WERI-Rb-1 (cell line): ENCODE data around the gene THRB.

Source experiments
- DNase-seq: peaks from one replicate; pipeline ENCODE4 v3.0.0-alpha.2; 2020
- H3K27ac ChIP-seq: fragments of 250-450 bp; sonication (Bioruptor Pico); 2 replicates; pipeline ENCODE4 v1.5.1; 2020; ENCODE audit warnings: mild to moderate bottlenecking, moderate library complexity
- H3K27me3 ChIP-seq: fragments of 250-450 bp; sonication (Bioruptor Pico); 2 replicates; pipeline ENCODE4 v1.5.1; 2021; ENCODE audit warnings: mild to moderate bottlenecking, low read depth, moderate library complexity; ENCODE audit not compliant: insufficient read depth, severe bottlenecking
- H3K36me3 ChIP-seq: fragments of 250-450 bp; sonication (Bioruptor Pico); 2 replicates; pipeline ENCODE4 v1.5.1; 2020; ENCODE audit warnings: mild to moderate bottlenecking, moderate library complexity
- H3K4me3 ChIP-seq: 2 replicates; pipeline ENCODE4 v1.5.1; 2011; ENCODE audit warnings: low read depth, mild to moderate bottlenecking, control low read depth, low read length
- H3K9me3 ChIP-seq: fragments of 250-450 bp; sonication (Bioruptor Pico); 2 replicates; pipeline ENCODE4 v1.5.1; 2021; ENCODE audit warnings: mild to moderate bottlenecking, moderate library complexity; ENCODE audit not compliant: severe bottlenecking
- CTCF ChIP-seq: IDR thresholded peaks from 2 replicates; pipeline ENCODE4 v1.5.1; 2011; ENCODE audit warnings: low read depth, mild to moderate bottlenecking, control low read depth, inconsistent platforms, low read length

Gene THRB

DNA sequence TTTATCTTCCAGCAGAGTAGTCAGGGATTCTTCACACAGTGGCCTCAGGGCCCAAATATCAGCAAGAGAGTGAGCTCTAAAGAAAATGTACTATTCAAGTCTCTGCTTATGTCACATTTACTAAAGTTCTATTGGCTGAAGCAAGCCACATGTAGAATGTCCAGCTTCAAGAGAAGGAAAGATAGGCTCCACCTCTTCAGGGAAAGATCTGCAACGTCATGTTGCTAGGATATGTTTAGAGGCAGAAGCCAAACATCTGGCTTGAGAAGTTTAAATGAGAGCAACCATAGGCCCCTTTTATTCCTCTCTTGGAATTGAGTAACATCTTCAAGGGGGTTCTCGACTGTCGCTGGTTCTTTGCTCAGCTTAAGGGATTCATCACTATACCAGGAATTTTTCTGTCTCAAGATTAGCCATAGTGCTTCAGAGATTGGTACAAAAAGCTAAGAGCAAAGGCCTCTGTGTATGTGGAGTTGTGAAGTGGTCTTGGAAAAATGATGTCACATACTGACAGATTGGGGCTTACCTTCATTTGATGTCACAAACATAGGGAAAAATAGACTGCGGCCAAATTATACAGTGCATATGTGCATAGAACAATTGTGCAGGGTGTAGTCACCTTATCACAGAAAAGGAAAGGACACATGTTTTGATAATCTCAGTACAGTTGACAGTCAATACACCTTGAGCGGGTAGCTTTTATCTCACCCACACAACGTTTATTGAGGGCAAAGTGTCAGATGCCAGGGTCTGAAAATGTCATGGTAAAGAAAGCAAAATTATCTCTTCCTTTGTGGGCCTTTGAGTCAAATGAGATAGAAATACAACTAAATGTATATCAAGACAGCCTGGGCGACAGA lies 11.3 kb upstream of the THRB start:
- H3K27me3 ChIP-seq, result no peaks in the 10 kb centered on the region
- no peak overlapping the region for H3K27ac ChIP-seq
- no peaks in the 10 kb centered on the region for H3K9me3 ChIP-seq
- H3K36me3 ChIP-seq, result no peaks in the 10 kb centered on the region
- DNase-seq, result no peak
- TF ChIP-seq CTCF, result no peak
- no peak overlapping the region for H3K4me3 ChIP-seq

GRCh38 chr3:24504772-24505171 lies 10.1 kb upstream of the THRB start:
- Histone ChIP-seq H3K27me3 (no peaks in the 10 kb centered on the region), H3K36me3 (no peaks in the 10 kb centered on the region), H3K9me3 (no peaks in the 10 kb centered on the region), H3K27ac (no peak overlapping the region), H3K4me3 (no peak overlapping the region)
- TF ChIP-seq CTCF, result no peak
- DNase-seq, result no peak

- Histone ChIP-seq H3K27ac (no peak overlapping the region), H3K27me3 (no peaks in the 10 kb centered on the region), H3K4me3 (no peak overlapping the region), H3K9me3 (no peaks in the 10 kb centered on the region), H3K36me3 (no peaks in the 10 kb centered on the region)
- DNase-seq, result no peak
- TF ChIP-seq CTCF, result no peak
Observed at GRCh38 chr3:24503616-24504113, 9.0 kb upstream of the THRB start.

GRCh38 chr3:24502690-24503089 lies 8.0 kb upstream of the THRB start:
- Histone ChIP-seq H3K27ac (no peak overlapping the region), H3K9me3 (no peaks in the 10 kb centered on the region), H3K36me3 (no peaks in the 10 kb centered on the region), H3K4me3 (no peak overlapping the region), H3K27me3 (no peaks in the 10 kb centered on the region)
- no peak for TF ChIP-seq CTCF
- DNase-seq, result no peak

DNA sequence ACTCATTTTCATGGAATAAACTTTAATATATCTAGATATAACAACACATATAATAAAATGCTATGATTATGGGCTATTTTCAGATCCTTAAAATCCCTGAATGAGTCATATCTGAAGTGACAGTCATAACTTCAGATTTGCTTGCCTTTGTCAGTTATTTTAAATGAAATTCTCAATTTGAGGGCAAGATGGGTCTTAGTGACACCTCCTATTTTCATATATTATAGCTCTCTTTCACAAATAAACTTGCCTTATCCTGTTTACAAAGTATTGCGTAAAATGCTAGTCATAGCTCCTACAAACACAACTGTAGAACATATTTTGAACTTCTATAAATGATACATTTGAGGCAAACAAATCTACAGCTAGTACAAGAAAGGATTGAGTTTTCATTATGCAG lies 6.2 kb upstream of the THRB start:
- Histone ChIP-seq H3K27me3 (no peaks in the 10 kb centered on the region), H3K4me3 (no peak overlapping the region), H3K9me3 (no peaks in the 10 kb centered on the region), H3K36me3 (no peaks in the 10 kb centered on the region), H3K27ac (no peak overlapping the region)
- no peak for TF ChIP-seq CTCF
- no peak for DNase-seq
